Stomach smooth muscle (tissue), 2 donors: ENCODE data around the gene RNF157.
"Not testable (repeated sequence)": the region's sequence is repeated elsewhere in the genome, so short reads cannot be mapped to it uniquely, and the experiment has no call there.

Experiments used
- H3K27ac ChIP-seq: one replicate; pipeline ENCODE4 v1.7.0; 2013; ENCODE audit warnings: mild to moderate bottlenecking, low read length, inconsistent platforms
- H3K27me3 ChIP-seq, 2 donors: one replicate each; pipeline ENCODE4 v1.7.0; 2013; ENCODE audit warnings: low read length in 2 of 2; ENCODE audit not compliant: insufficient read depth in 2 of 2, control insufficient read depth in 1 of 2
- H3K36me3 ChIP-seq, 2 donors: one replicate each; pipeline ENCODE4 v1.7.0; 2013; ENCODE audit warnings: low read length in 2 of 2; ENCODE audit not compliant: control insufficient read depth in 2 of 2, insufficient read depth in 2 of 2
- H3K4me1 ChIP-seq: one replicate; pipeline ENCODE4 v1.7.0; 2013; ENCODE audit warnings: low read length; ENCODE audit not compliant: control insufficient read depth, insufficient read depth
- H3K4me3 ChIP-seq, 2 donors: one replicate each; pipeline ENCODE4 v1.7.0; 2013; ENCODE audit warnings: low read length in 2 of 2
- H3K9ac ChIP-seq, 2 donors: one replicate each; pipeline ENCODE4 v1.7.0; 2013; ENCODE audit warnings: low read length in 2 of 2, mild to moderate bottlenecking in 1 of 2
- H3K9me3 ChIP-seq, 2 donors: one replicate each; pipeline ENCODE4 v1.7.0; 2013; ENCODE audit warnings: low read length in 2 of 2; ENCODE audit not compliant: control insufficient read depth in 2 of 2
- donor health status: healthy.
- donor health status: Pancreatic carcinoma.

RNF157 gene

GRCh38 chr17:76268015-76268749, 27.9 kb upstream of the RNF157 start:
- H3K36me3 ChIP-seq, result no peaks in the 10 kb centered on the region
- H3K9me3 ChIP-seq, result no peaks in the 10 kb centered on the region
- H3K4me3 ChIP-seq, result no peak overlapping the region
- no peak overlapping the region for H3K9ac ChIP-seq
- peaks cover 50% of the 10 kb centered on the region for H3K4me1 ChIP-seq
- H3K27me3 ChIP-seq, result no peaks in the 10 kb centered on the region
- no peak overlapping the region for H3K27ac ChIP-seq

- not testable (repeated sequence) for H3K9ac ChIP-seq, H3K27me3 ChIP-seq, H3K4me3 ChIP-seq, H3K27ac ChIP-seq, H3K36me3 ChIP-seq, H3K9me3 ChIP-seq
- peaks cover 47% of the 10 kb centered on the region for H3K4me1 ChIP-seq
These were observed 27.3 kb upstream of the RNF157 start for GRCh38 chr17:76267581-76268001.

GRCh38 chr17:76267051-76267576, 26.8 kb upstream of the RNF157 start:
- Histone ChIP-seq H3K27ac (peak overlapping the region; percentile 67), H3K4me1 (peaks cover 42% of the 10 kb centered on the region), H3K9ac (peak overlapping the region; percentile 76), H3K27me3 (no peaks in the 10 kb centered on the region), H3K36me3 (no peaks in the 10 kb centered on the region), H3K9me3 (no peaks in the 10 kb centered on the region), H3K4me3 (peak overlapping the region; percentile 81 to 86)

GRCh38 chr17:76266244-76266938, 26.1 kb upstream of the RNF157 start:
- H3K9ac ChIP-seq, result peak overlapping the region; percentile 76
- H3K4me3 ChIP-seq, result peak overlapping the region; percentile 81 to 86
- H3K4me1 ChIP-seq, result peaks cover 38% of the 10 kb centered on the region
- H3K9me3 ChIP-seq, result no peaks in the 10 kb centered on the region
- H3K27me3 ChIP-seq, result no peaks in the 10 kb centered on the region
- H3K36me3 ChIP-seq, result no peaks in the 10 kb centered on the region
- peak overlapping the region; percentile 67 for H3K27ac ChIP-seq

- H3K36me3 ChIP-seq, result no peaks in the 10 kb centered on the region
- peak overlapping the region; percentile 68 to 76 for H3K9ac ChIP-seq
- H3K9me3 ChIP-seq, result no peaks in the 10 kb centered on the region
- H3K4me1 ChIP-seq, result peaks cover 37% of the 10 kb centered on the region
- H3K4me3 ChIP-seq, result peak overlapping the region; percentile 81 to 86
- no peaks in the 10 kb centered on the region for H3K27me3 ChIP-seq
- H3K27ac ChIP-seq, result peak overlapping the region; percentile 67
These were observed 25.4 kb upstream of the RNF157 start for GRCh38 chr17:76265624-76266243.

GRCh38 chr17:76264755-76265623, 24.7 kb upstream of the RNF157 start, which contains the start of gene UBALD2:
UBALD2 (plus strand) TSS chr17:76265348; CDS start chr17:76265506, 158 bp downstream.
- Histone ChIP-seq H3K9me3 (no peaks in the 10 kb centered on the region), H3K4me3 (peak within 1 kb of the TSS; percentile 81 to 86), H3K9ac (peak within 1 kb of the TSS; percentile 76), H3K27me3 (no peaks in the 10 kb centered on the region), H3K27ac (peak within 1 kb of the TSS; percentile 67), H3K36me3 (no peaks in the 10 kb centered on the region), H3K4me1 (peaks cover 37% of the 10 kb centered on the region)

- no peaks in the 10 kb centered on the region for H3K27me3 ChIP-seq
- peaks cover 37% of the 10 kb centered on the region for H3K4me1 ChIP-seq
- H3K36me3 ChIP-seq, result no peaks in the 10 kb centered on the region
- no peak overlapping the region for H3K4me3 ChIP-seq
- H3K9me3 ChIP-seq, result no peaks in the 10 kb centered on the region
- H3K9ac ChIP-seq, result peak overlapping the region; percentile 14 to 35
- H3K27ac ChIP-seq, result peak overlapping the region; percentile 58
These were observed 24.1 kb upstream of the RNF157 start for GRCh38 chr17:76264425-76264754.

- H3K4me3 ChIP-seq, result no peak overlapping the region
- peaks cover 32% of the 10 kb centered on the region for H3K4me1 ChIP-seq
- no peak overlapping the region for H3K9ac ChIP-seq
These were observed 23.6 kb upstream of the RNF157 start for GRCh38 chr17:76263896-76264295.

GRCh38 chr17:76262732-76263344, 22.5 kb upstream of the RNF157 start:
- H3K36me3 ChIP-seq, result no peaks in the 10 kb centered on the region
- H3K4me3 ChIP-seq, result no peak overlapping the region
- H3K27me3 ChIP-seq, result no peaks in the 10 kb centered on the region
- H3K27ac ChIP-seq, result no peak overlapping the region
- peaks cover 23% of the 10 kb centered on the region for H3K4me1 ChIP-seq
- no peak overlapping the region for H3K9ac ChIP-seq
- no peaks in the 10 kb centered on the region for H3K9me3 ChIP-seq

More at GRCh38 chr17:76263896-76264295, 23.6 kb upstream of the RNF157 start:
- H3K9me3 ChIP-seq, result no peaks in the 10 kb centered on the region
- H3K27me3 ChIP-seq, result no peaks in the 10 kb centered on the region
- H3K36me3 ChIP-seq, result no peaks in the 10 kb centered on the region
- H3K27ac ChIP-seq, result no peak overlapping the region
